HepG2 (cell line): ENCODE data around the gene GLDC. TPM values are rescaled to one million over a fixed set of nuclear protein-coding genes. Genes with fewer than 3 reads are reported as not detected.
A peak's percentile ranks its signal among the peaks of the same experiment; 100 is the strongest.

Experiments used
- AHDC1 ChIP-seq: sonication (generic); formaldehyde crosslinking; IDR thresholded peaks from 2 replicates; pipeline ENCODE4 v1.5.1; 2020; ENCODE audit warnings: mild to moderate bottlenecking, missing genetic modification reagents, borderline replicate concordance
- CHD4 ChIP-seq: fragments of 200-600 bp; sonication (generic); IDR thresholded peaks from 2 replicates; pipeline ENCODE4 v1.7.0; 2017; ENCODE audit warnings: mild to moderate bottlenecking, low read length, borderline replicate concordance
- EED ChIP-seq: sonication (generic); formaldehyde crosslinking; IDR thresholded peaks from 2 replicates; pipeline ENCODE4 v1.5.0; 2020; ENCODE audit warnings: mild to moderate bottlenecking, missing genetic modification reagents
- FOXK2 ChIP-seq: fragments of 450-650 bp; IDR thresholded peaks from 2 replicates; pipeline ENCODE4 v1.6.1; 2016
- FOXO4 ChIP-seq: sonication (generic); formaldehyde crosslinking; conservative IDR thresholded peaks from 2 replicates; pipeline ENCODE4 v1.8.1; 2023; ENCODE audit warnings: missing genetic modification reagents
- HOXA7 ChIP-seq: sonication (generic); formaldehyde crosslinking; IDR thresholded peaks from 2 replicates; pipeline ENCODE4 v1.8.1; 2022; ENCODE audit warnings: mild to moderate bottlenecking, missing genetic modification reagents, moderate library complexity
- PHF20 ChIP-seq: sonication (generic); formaldehyde crosslinking; IDR thresholded peaks from 2 replicates; pipeline ENCODE4 v1.5.0; 2020; ENCODE audit warnings: mild to moderate bottlenecking, missing genetic modification reagents
- PLRG1 ChIP-seq: fragments of 450-650 bp; conservative IDR thresholded peaks from 2 replicates; pipeline ENCODE4 v1.6.1; 2016
- POLR2G ChIP-seq: fragments of 200-400 bp; formaldehyde crosslinking; IDR thresholded peaks from 2 replicates; pipeline ENCODE4 v1.6.1; 2018; ENCODE audit warnings: mild to moderate bottlenecking, low read depth, low read length, moderate library complexity
- RARA ChIP-seq: IDR thresholded peaks from 2 replicates; pipeline ENCODE4 v1.6.1; 2016; ENCODE audit warnings: missing genetic modification reagents, missing compliant biosample characterization
- RXRA ChIP-seq: sonication (generic); formaldehyde crosslinking; IDR thresholded peaks from 2 replicates; pipeline ENCODE4 v1.5.1; 2020; ENCODE audit warnings: missing genetic modification reagents
- TBX2 ChIP-seq: sonication (generic); formaldehyde crosslinking; IDR thresholded peaks from 2 replicates; pipeline ENCODE4 v1.5.0; 2020; ENCODE audit warnings: missing genetic modification reagents, mild to moderate bottlenecking, borderline replicate concordance
- THAP9 ChIP-seq: sonication (generic); formaldehyde crosslinking; IDR thresholded peaks from 2 replicates; pipeline ENCODE4; 2020; ENCODE audit warnings: missing genetic modification reagents, mild to moderate bottlenecking, borderline replicate concordance
- YEATS4 ChIP-seq: sonication (generic); formaldehyde crosslinking; IDR thresholded peaks from 2 replicates; pipeline ENCODE4 v1.4.0; 2020; ENCODE audit warnings: missing genetic modification reagents, borderline replicate concordance
- ZBTB44 ChIP-seq: sonication (generic); formaldehyde crosslinking; IDR thresholded peaks from 2 replicates; pipeline ENCODE4 v1.4.0; 2020; ENCODE audit warnings: missing genetic modification reagents
- ZNF33A ChIP-seq: sonication (generic); formaldehyde crosslinking; IDR thresholded peaks from 2 replicates; pipeline ENCODE4 v1.5.1; 2020; ENCODE audit warnings: missing genetic modification reagents, mild to moderate bottlenecking, moderate library complexity, borderline replicate concordance
- ZNF580 ChIP-seq: IDR thresholded peaks from 2 replicates; pipeline ENCODE4 v1.6.1; 2016; ENCODE audit warnings: low read depth, borderline replicate concordance
- ZNF652 ChIP-seq: IDR thresholded peaks from 2 replicates; pipeline ENCODE4 v1.6.1; 2016; ENCODE audit warnings: low read depth, borderline replicate concordance
- polyA plus RNA-seq, 8 experiments: library from polyadenylated mRNA; depleted of rRNA in 3 of 8; stranded (reverse) in 7 of 8; unstranded in 1 of 8; fragments of >200 nt; fragmentation: Illumina TruSeq in 4 of 8; extraction: Trizol in 4 of 8; gene quantifications; 2 replicates each; pipeline versions ENCODE4 v1.2.1 to v1.2.3, GENCODE V29; 2011 to 2016; ENCODE audit warnings: low read depth in 4 of 8, missing spikeins in 1 of 8, mixed read lengths in 1 of 8; ENCODE audit not compliant: insufficient read depth in 1 of 8
- total RNA-seq, 5 experiments: library from RNA; depleted of rRNA; stranded (reverse); fragments of >200 nt; fragmentation: Illumina TruSeq; extraction: Trizol; gene quantifications; 2 replicates each; pipeline ENCODE4 v1.2.3, GENCODE V29; 2016; ENCODE audit warnings: low read depth in 1 of 5

Gene GLDC
- total and polyA plus RNA-seq, 2 of the 13 experiments (the other 11 are each of a cell fraction or from before 2014, with no cell fraction given) = 59.3 to 115 TPM

GRCh38 chr9:6640268-6641051 lies 5.1 kb downstream of the GLDC start (continued):
- TF ChIP-seq PHF20 = no peak
- peak; percentile 86 for TF ChIP-seq ZNF652 (CRISPR knock-in tag)
- no peak for TF ChIP-seq YEATS4 (CRISPR knock-in tag)
- TF ChIP-seq POLR2G = no peak
- TF ChIP-seq PLRG1 = no peak
- TF ChIP-seq AHDC1 (CRISPR knock-in tag) = no peak
- TF ChIP-seq HOXA7 (CRISPR knock-in tag) = no peak
- no peak for TF ChIP-seq FOXK2
- no peak for TF ChIP-seq EED (CRISPR knock-in tag)
- no peak for TF ChIP-seq THAP9
- TF ChIP-seq CHD4 = no peak
- no peak for TF ChIP-seq ZNF580
- no peak for TF ChIP-seq ZNF33A
- TF ChIP-seq RXRA (CRISPR knock-in tag) = peak; percentile 60; the same call in 1 of the 2 replicates
- TF ChIP-seq ZBTB44 (CRISPR knock-in tag) = no peak
- TF ChIP-seq RARA = 0 out of 2 replicates have a peak, but pooled peaks have one; percentile 8
- no peak for TF ChIP-seq FOXO4
- TF ChIP-seq TBX2 (CRISPR knock-in tag) = peak; percentile 37; the same call in 1 of the 2 replicates
